Stimulated activated CD8-positive, alpha-beta memory T cell treated with anti-CD3 and anti-CD28 coated beads, Interleukin-12 subunit alpha, Interleukin-12 subunit beta, amount 100 ng/mL, for 24 hours (primary cell): ENCODE results near the gene AFDN.

Experiments
- DNase-seq: peaks from one replicate; pipeline ENCODE4 v3.0.0-alpha.2; 2020; ENCODE audit errors: extremely low read depth

AFDN gene

GRCh38 chr6:167979436-167980139, 152.9 kb downstream of the AFDN start:
- no peak for DNase-seq

GRCh38 chr6:167980911-167981580, 154.3 kb downstream of the AFDN start:
- DNase-seq = no peak

- no peak for DNase-seq
Observed at GRCh38 chr6:167981916-167982462, 155.3 kb downstream of the AFDN start.

- no peak for DNase-seq
Observed at GRCh38 chr6:167984144-167984719, 157.5 kb downstream of the AFDN start.

GRCh38 chr6:167984876-167985604, 158.3 kb downstream of the AFDN start:
- DNase-seq = no peak

GRCh38 chr6:167985911-167986595, 159.3 kb downstream of the AFDN start:
- DNase-seq = no peak

GRCh38 chr6:167987396-167988153, 160.9 kb downstream of the AFDN start:
- no peak for DNase-seq

- no peak for DNase-seq
Observed at GRCh38 chr6:167988154-167988495, 161.4 kb downstream of the AFDN start.

GRCh38 chr6:167988945-167989841, 162.5 kb downstream of the AFDN start:
- DNase-seq = no peak

GRCh38 chr6:167990016-167990945, 163.6 kb downstream of the AFDN start:
- DNase-seq = no peak

- DNase-seq = no peak
Observed at GRCh38 chr6:167993169-167993568, 166.5 kb downstream of the AFDN start.

- no peak for DNase-seq
Observed at GRCh38 chr6:167993831-167994230, 167.1 kb downstream of the AFDN start.

GRCh38 chr6:167995302-167995701, 168.6 kb downstream of the AFDN start:
- no peak for DNase-seq

- no peak for DNase-seq
Observed at GRCh38 chr6:167995731-167996151, 169.0 kb downstream of the AFDN start.

- DNase-seq = no peak
Observed at GRCh38 chr6:167996424-167997199, 169.9 kb downstream of the AFDN start.

- DNase-seq = no peak
Observed at GRCh38 chr6:167997642-167998041, 170.9 kb downstream of the AFDN start, which contains the start of gene KIF25. Gene KIF25 (plus strand): TSS chr6:167997671. CDS start chr6:168029586, 31,915 bp downstream.

GRCh38 chr6:167998215-167998614, 171.5 kb downstream of the AFDN start:
- DNase-seq = no peak
